CD8-positive, alpha-beta memory T cell (primary cell): ENCODE results near the gene SLC10A3. TPM values are rescaled to one million over a fixed set of nuclear protein-coding genes. Genes with fewer than 3 reads are reported as not detected.

Experiments
- CTCF ChIA-PET: fragments of 350-600 bp; sonication (Branson Sonifier 250); formaldehyde crosslinking; loops from one replicate; lab custom pipeline; 2021; ENCODE audit warnings: antibody characterized with exemption; lab: Charles Lee
- POLR2A ChIA-PET: fragments of 350-600 bp; sonication (Branson Sonifier 250); formaldehyde crosslinking; loops from one replicate; lab custom pipeline; 2021; ENCODE audit warnings: antibody characterized with exemption; lab: Charles Lee
- DNase-seq, 5 donors: peaks; one replicate each; pipeline versions ENCODE4 v3.0.0 to v3.0.0-alpha.2; 2020 to 2022; ENCODE audit warnings: mixed read lengths in 1 of 5
- H3K27ac ChIP-seq: one replicate; pipeline ENCODE4 v1.7.0; 2013; ENCODE audit warnings: low read depth, mild to moderate bottlenecking, low read length, moderate library complexity
- H3K27me3 ChIP-seq: 2 replicates; pipeline ENCODE4 v1.7.0; 2013; ENCODE audit warnings: low read length, mild to moderate bottlenecking; ENCODE audit not compliant: insufficient read depth, poor library complexity, severe bottlenecking
- H3K36me3 ChIP-seq: 2 replicates; pipeline ENCODE4 v1.7.0; 2013; ENCODE audit warnings: mild to moderate bottlenecking, low read length, moderate library complexity; ENCODE audit not compliant: insufficient read depth
- H3K4me1 ChIP-seq: 2 replicates; pipeline ENCODE4 v1.7.0; 2013; ENCODE audit warnings: mild to moderate bottlenecking, low read length, moderate library complexity; ENCODE audit not compliant: insufficient read depth
- H3K4me3 ChIP-seq: 2 replicates; pipeline ENCODE4 v1.7.0; 2013; ENCODE audit warnings: mild to moderate bottlenecking, low read length
- H3K9me3 ChIP-seq: 2 replicates; pipeline ENCODE4 v1.7.0; 2013; ENCODE audit warnings: mild to moderate bottlenecking, low read length
- H3K27ac Mint-ChIP-seq, 8 donors: one replicate each; pipeline ENCODE4 v1.8.0; 2020 to 2021; ENCODE audit warnings: mixed read lengths in 8 of 8, mild to moderate bottlenecking in 6 of 8, inconsistent platforms in 3 of 8, moderate library complexity in 3 of 8
- H3K27me3 Mint-ChIP-seq, 2 donors: one replicate each; pipeline ENCODE4 v1.8.0; 2020 to 2021; ENCODE audit warnings: mixed read lengths in 2 of 2, mild to moderate bottlenecking in 1 of 2, moderate library complexity in 1 of 2
- H3K36me3 Mint-ChIP-seq, 3 donors: one replicate each; pipeline ENCODE4 v1.8.0; 2020 to 2021; ENCODE audit warnings: mixed read lengths in 3 of 3, inconsistent platforms in 1 of 3, mild to moderate bottlenecking in 1 of 3
- H3K4me1 Mint-ChIP-seq, 3 donors: one replicate each; pipeline ENCODE4 v1.8.0; 2020 to 2021; ENCODE audit warnings: mixed read lengths in 3 of 3, inconsistent platforms in 1 of 3, mild to moderate bottlenecking in 1 of 3
- H3K4me3 Mint-ChIP-seq, 7 donors: one replicate each; pipeline ENCODE4 v1.8.0; 2020 to 2021; ENCODE audit warnings: mixed read lengths in 7 of 7, mild to moderate bottlenecking in 6 of 7, moderate library complexity in 4 of 7, inconsistent platforms in 2 of 7
- H3K9me3 Mint-ChIP-seq, 5 donors: one replicate each; pipeline ENCODE4 v1.8.0; 2020 to 2022; ENCODE audit warnings: mixed read lengths in 5 of 5, mild to moderate bottlenecking in 3 of 5, moderate library complexity in 2 of 5, inconsistent platforms in 1 of 5
- polyA plus RNA-seq: library from polyadenylated mRNA; unstranded; fragments of 300-500 nt; fragmentation: Illumina TruSeq; gene quantifications from one replicate; pipeline ENCODE4 v1.2.3, GENCODE V29; 2021
- total RNA-seq, 2 experiments: library from RNA; stranded (reverse); gene quantifications; one replicate each; pipeline ENCODE4 v1.2.3, GENCODE V29; 2021

The SLC10A3 gene
- total and polyA plus RNA-seq, 3 experiments from 2014 or later = 40.8 to 81.0 (median 45.7) TPM

DNA sequence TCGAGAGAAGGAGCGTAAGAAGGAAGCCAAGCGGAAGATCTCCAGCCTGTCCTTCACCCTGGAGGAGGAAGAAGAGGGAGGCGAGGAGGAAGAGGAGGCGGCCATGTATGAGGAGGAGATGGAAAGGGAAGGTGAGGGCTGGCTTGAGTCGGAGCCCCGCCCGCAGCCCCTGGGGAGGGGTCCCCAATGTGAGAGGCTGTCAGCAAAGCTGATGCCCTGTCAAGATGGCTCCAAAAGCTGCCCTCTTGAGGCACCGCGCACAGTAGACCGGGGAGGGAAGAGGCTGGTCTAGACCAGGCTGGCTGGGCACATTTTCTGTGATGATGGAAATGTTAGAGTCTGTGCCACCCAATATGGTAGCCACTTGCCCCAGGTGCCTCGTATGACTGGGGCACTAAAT lies 44.0 kb downstream of the SLC10A3 start:
- peaks cover 0 to 2% of the 10 kb centered on the region in 2 donors for H3K27me3 Mint-ChIP-seq
- H3K9me3 ChIP-seq = no peaks in the 10 kb centered on the region
- no peak overlapping the region for H3K4me3 ChIP-seq
- H3K36me3 ChIP-seq = no peaks in the 10 kb centered on the region
- CTCF ChIA-PET = interaction anchor here (1.1 kb wide), 1 partner anchor 48 kb away, joined by 3 read pairs; the partner anchor contains the start of gene RPL10
- H3K36me3 Mint-ChIP-seq = peaks cover 0 to 41% (median 0%) of the 10 kb centered on the region in 3 donors
- POLR2A ChIA-PET = no interaction called here
- H3K27me3 ChIP-seq = no peaks in the 10 kb centered on the region
- no peak overlapping the region for H3K27ac ChIP-seq
- peak overlapping the region in 4 of 8 donors; percentile 34 to 80 (median 58) for H3K27ac Mint-ChIP-seq
- no peak for DNase-seq
- no peaks in the 10 kb centered on the region for H3K9me3 Mint-ChIP-seq
- H3K4me1 ChIP-seq = peaks cover 20% of the 10 kb centered on the region
- peak overlapping the region in 1 of 7 donors; percentile 65 for H3K4me3 Mint-ChIP-seq
- peaks cover 6 to 27% (median 11%) of the 10 kb centered on the region in 3 donors for H3K4me1 Mint-ChIP-seq

DNA sequence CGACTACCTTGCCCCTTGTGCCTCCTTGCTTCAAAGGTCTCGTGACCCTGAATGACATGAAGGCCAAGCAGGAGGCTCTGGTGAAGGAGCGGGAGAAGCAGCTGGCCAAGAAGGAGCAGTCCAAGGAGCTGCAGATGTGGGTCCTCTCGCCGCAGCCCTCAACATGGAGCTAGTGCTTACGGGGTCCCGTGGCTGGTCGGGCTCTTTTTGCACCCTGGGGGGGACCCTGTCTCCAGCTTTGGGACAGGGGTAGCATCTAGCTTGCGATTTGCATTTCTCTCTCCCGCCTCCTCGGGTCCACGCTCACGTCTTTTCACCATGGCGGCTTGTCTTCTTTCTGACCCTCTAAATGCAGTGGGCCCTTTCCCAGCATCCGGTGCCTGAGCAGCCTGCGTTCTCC lies 44.7 kb downstream of the SLC10A3 start:
- peaks cover 8 to 31% (median 11%) of the 10 kb centered on the region in 3 donors for H3K4me1 Mint-ChIP-seq
- Histone ChIP-seq H3K4me3 (no peak overlapping the region), H3K4me1 (peaks cover 21% of the 10 kb centered on the region), H3K27me3 (no peaks in the 10 kb centered on the region), H3K27ac (no peak overlapping the region), H3K9me3 (no peaks in the 10 kb centered on the region), H3K36me3 (no peaks in the 10 kb centered on the region)
- H3K4me3 Mint-ChIP-seq = peak overlapping the region in 2 of 7 donors; percentile 17 to 65
- no peak for DNase-seq
- ChIA-PET CTCF (interaction anchor here (1.1 to 1.5 kb wide), 2 partner anchors 18 to 48 kb away, joined by 3 to 4 read pairs; partner anchors contain the start of gene RPL10), POLR2A (no interaction called here)
- H3K27me3 Mint-ChIP-seq = peaks cover 0 to 2% of the 10 kb centered on the region in 2 donors
- H3K27ac Mint-ChIP-seq = peak overlapping the region in 2 of 8 donors; percentile 70 to 80
- no peaks in the 10 kb centered on the region for H3K9me3 Mint-ChIP-seq
- H3K36me3 Mint-ChIP-seq = peaks cover 0 to 43% (median 0%) of the 10 kb centered on the region in 3 donors

DNA sequence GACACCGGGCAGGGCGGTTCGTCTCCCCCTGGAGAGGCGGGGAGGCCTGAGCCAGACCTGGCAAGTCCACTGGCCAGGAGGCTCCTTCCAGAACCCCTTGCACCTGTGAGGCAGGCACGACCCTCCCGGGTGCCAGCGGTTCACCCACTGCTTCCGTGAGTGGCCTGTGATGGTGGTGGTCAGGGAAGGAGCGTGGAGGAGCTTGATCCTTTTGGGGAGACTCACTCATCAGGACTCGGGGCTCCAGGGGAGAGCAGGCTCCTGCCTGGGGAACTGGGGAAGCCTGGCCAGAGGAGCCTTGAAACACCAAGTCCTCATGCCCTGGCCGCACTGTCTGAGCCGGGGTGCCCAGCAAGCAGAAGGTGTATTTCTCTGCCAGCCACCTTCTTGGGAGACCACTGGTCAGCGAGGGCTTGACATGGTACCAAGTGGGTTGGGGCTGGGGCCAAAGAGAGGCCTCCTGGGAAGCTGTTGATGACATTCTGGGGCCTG lies 45.6 kb downstream of the SLC10A3 start:
- peak overlapping the region; percentile 37 for H3K4me3 ChIP-seq
- H3K4me3 Mint-ChIP-seq = peak overlapping the region in 5 of 7 donors; percentile 12 to 69 (median 47)

DNA sequence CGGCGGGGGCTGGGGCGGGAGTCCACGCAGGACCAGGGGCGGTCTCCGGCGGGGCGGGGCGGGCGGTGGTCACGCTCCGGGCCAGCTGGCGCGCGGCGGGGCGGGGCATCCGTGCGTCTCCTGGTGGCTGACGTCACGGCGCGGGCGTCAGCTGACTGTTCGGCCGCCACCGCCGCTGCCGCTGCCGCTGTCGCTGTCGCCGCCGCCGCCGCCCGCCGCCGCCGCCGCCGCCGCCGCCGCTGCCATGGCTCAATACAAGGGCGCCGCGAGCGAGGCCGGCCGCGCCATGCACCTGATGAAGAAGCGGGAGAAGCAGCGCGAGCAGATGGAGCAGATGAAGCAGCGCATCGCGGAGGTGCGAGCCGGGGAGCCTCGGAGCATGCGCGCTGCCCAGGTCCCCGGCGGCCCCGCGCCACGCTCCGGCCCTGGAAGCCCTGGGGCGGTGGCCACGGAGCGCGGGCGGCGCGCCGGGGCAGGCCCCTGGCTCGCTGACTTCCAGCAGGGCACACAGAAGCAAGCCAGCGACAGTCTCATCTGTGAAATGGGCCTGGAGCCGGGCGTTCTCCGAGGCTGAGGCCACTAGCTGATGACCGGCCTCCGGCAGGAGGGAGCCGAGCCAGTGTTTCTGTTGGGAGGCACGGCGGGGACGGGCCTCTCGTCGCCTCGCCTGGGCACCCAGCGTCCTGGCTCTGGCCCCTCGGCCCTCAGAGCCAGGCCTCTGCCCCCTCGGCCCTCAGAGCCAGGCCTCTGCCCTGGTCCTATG lies 46.3 kb downstream of the SLC10A3 start, which contains the start of gene FAM50A:
Gene FAM50A (plus strand): TSS at position 150 of the 763 bp plus-strand sequence. CDS start 95 bp downstream, at position 245.
- H3K27me3 ChIP-seq = no peaks in the 10 kb centered on the region
- H3K27ac ChIP-seq = peak within 1 kb of the TSS; percentile 67
- ChIA-PET POLR2A (interaction anchor here (1.1 to 1.2 kb wide), 2 partner anchors 13 to 15 kb away, joined by 4 read pairs; no protein-coding TSS in a partner anchor), CTCF (no interaction called here)
- H3K9me3 ChIP-seq = no peaks in the 10 kb centered on the region
- H3K4me3 Mint-ChIP-seq = peak within 1 kb of the TSS; percentile 70 to 86 (median 76)
- peak within 1 kb of the TSS; percentile 66 to 94 (median 86) for H3K27ac Mint-ChIP-seq
- peak; percentile 64 to 81 (median 69) for DNase-seq
- peaks cover 0 to 2% of the 10 kb centered on the region in 2 donors for H3K27me3 Mint-ChIP-seq
- peaks cover 21% of the 10 kb centered on the region for H3K4me1 ChIP-seq
- H3K9me3 Mint-ChIP-seq = no peaks in the 10 kb centered on the region
- H3K4me3 ChIP-seq = peak within 1 kb of the TSS; percentile 37
- H3K36me3 Mint-ChIP-seq = peaks cover 0 to 43% (median 0%) of the 10 kb centered on the region in 3 donors
- no peaks in the 10 kb centered on the region for H3K36me3 ChIP-seq
- H3K4me1 Mint-ChIP-seq = peaks cover 8 to 37% (median 14%) of the 10 kb centered on the region in 3 donors

More for the DNA sequence above, 45.6 kb downstream of the SLC10A3 start:
- Mint-ChIP-seq H3K27ac (peak overlapping the region in 4 of 8 donors; percentile 21 to 66 (median 38)), H3K27me3 (peaks cover 0 to 2% of the 10 kb centered on the region in 2 donors), H3K9me3 (no peaks in the 10 kb centered on the region), H3K4me1 (peaks cover 8 to 37% (median 14%) of the 10 kb centered on the region in 3 donors), H3K36me3 (peaks cover 0 to 45% (median 0%) of the 10 kb centered on the region in 3 donors)
- Histone ChIP-seq H3K27me3 (no peaks in the 10 kb centered on the region), H3K9me3 (no peaks in the 10 kb centered on the region), H3K4me1 (peaks cover 21% of the 10 kb centered on the region), H3K27ac (peak overlapping the region; percentile 67), H3K36me3 (no peaks in the 10 kb centered on the region)
- ChIA-PET CTCF (interaction anchor here (1.5 kb wide), 1 partner anchor 17 kb away, joined by 4 read pairs; no protein-coding TSS in a partner anchor), POLR2A (no interaction called here)
- DNase-seq = no peak

DNA sequence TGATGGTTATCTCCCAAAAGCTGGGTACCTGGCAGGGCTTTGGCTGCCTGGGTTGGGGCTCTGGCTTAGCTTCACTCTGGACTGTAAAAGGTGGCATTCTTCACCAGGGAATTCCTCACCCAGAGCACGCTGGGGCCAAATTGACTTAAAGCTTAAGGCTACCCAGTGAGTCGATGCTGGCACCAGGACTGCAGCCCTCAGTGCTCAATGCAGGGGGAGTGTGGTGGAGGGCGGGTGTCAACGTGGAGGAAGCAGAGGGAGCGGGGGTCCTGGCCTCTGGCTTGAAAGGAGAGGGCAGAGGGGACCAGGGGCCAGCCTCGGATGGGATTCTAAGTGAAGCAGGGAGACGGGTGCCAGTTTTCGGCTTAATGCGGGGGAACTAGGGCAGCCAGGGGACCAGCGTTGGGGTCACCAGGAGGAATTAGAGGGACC lies 46.9 kb downstream of the SLC10A3 start:
- POLR2A ChIA-PET = interaction anchor here (0.6 to 1.2 kb wide), 3 partner anchors 14 to 31 kb away, joined by 4 read pairs; no protein-coding TSS in a partner anchor

DNA sequence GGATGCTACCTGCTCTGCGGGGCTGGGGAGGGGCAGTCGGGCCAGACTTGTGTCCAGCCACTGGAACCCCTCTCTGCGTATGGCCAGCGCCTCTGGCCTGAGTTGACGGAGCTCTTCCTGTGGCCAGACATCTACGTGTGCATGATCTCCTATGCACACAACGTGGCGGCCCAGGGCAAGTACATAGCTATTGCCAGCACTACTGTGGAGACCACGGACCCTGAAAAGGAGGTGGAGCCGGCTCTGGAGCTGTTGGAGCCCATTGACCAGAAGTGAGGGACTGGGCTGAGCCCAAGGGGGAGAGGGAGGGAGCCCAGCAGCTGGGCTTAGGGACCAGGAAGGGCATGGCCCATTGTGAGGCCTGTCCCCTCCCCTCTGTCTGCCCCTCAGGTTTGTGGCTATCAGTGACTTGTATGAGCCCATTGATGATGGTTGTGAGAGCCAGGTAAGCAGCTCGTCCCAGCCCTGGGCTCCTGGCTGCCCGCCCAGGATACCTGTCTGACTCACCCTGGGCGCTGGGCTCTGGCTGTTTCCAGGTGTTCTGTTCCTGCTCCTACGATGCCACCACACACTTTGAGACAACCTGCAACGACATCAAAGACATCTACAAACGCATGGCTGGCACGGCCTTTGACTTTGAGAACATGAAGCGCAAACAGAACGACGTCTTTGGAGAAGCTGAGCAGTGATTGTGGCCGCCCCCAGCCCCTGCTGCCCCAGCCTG lies 48.3 kb downstream of the SLC10A3 start:
- peaks cover 32% of the 10 kb centered on the region for H3K4me1 ChIP-seq
- CTCF ChIA-PET = interaction anchor here (0.8 to 1.5 kb wide), 2 partner anchors 13 to 44 kb away, joined by 3 to 6 read pairs; partner anchors contain the start of gene RPL10

More for the DNA sequence above, 46.9 kb downstream of the SLC10A3 start:
- no peaks in the 10 kb centered on the region for H3K9me3 ChIP-seq
- H3K4me1 Mint-ChIP-seq = peaks cover 8 to 41% (median 15%) of the 10 kb centered on the region in 3 donors
- no peaks in the 10 kb centered on the region for H3K27me3 ChIP-seq
- H3K36me3 ChIP-seq = no peaks in the 10 kb centered on the region
- peak overlapping the region; percentile 66 to 94 (median 86) for H3K27ac Mint-ChIP-seq
- CTCF ChIA-PET = no interaction called here
- DNase-seq = no peak
- peak overlapping the region; percentile 24 for H3K27ac ChIP-seq
- H3K9me3 Mint-ChIP-seq = no peaks in the 10 kb centered on the region
- peak overlapping the region; percentile 64 to 85 (median 73) for H3K4me3 Mint-ChIP-seq
- H3K36me3 Mint-ChIP-seq = peaks cover 0 to 45% (median 0%) of the 10 kb centered on the region in 3 donors
- peaks cover 25% of the 10 kb centered on the region for H3K4me1 ChIP-seq
- peaks cover 0 to 2% of the 10 kb centered on the region in 2 donors for H3K27me3 Mint-ChIP-seq
- H3K4me3 ChIP-seq = no peak overlapping the region

DNA sequence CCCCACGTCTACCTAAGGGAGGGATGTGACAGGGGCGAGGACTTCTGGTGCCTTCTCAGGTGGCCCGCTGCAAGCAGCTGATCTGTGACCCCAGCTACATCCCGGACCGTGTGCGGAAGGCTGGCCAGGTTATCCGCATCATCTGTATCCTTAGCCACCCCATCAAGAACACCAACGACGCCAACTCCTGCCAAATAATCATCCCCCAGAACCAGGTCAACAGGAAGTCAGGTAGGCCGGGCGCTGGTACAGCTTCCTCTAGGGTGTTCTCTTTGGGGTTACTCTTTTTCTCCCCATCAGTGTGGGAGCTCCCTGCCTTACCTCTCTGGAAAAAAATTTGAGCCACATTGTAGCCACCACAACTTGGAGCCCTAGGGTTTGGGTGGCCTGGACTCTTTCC lies 48.9 kb downstream of the SLC10A3 start:
- CTCF ChIA-PET = interaction anchor here (0.8 to 1.5 kb wide), 2 partner anchors 12 to 43 kb away, joined by 3 to 6 read pairs; partner anchors contain the start of gene RPL10
- no peaks in the 10 kb centered on the region for H3K36me3 ChIP-seq
- Mint-ChIP-seq H3K4me1 (peaks cover 14 to 46% (median 17%) of the 10 kb centered on the region in 3 donors), H3K9me3 (no peaks in the 10 kb centered on the region), H3K4me3 (peak overlapping the region; percentile 14 to 77 (median 57)), H3K27ac (peak overlapping the region in 6 of 8 donors; percentile 52 to 91 (median 85)), H3K27me3 (peaks cover 0 to 9% of the 10 kb centered on the region in 2 donors), H3K36me3 (peaks cover 0 to 36% (median 0%) of the 10 kb centered on the region in 3 donors)
- POLR2A ChIA-PET = interaction anchor here (0.6 to 0.7 kb wide), 3 partner anchors 16 to 69 kb away, joined by 3 to 6 read pairs (median 3); partner anchors contain the start of genes PLXNA3 and SLC10A3
- DNase-seq = peak in 2 of 5 donors; percentile 23 to 37
- no peaks in the 10 kb centered on the region for H3K27me3 ChIP-seq
- peaks cover 32% of the 10 kb centered on the region for H3K4me1 ChIP-seq
- H3K27ac ChIP-seq = no peak overlapping the region
- H3K9me3 ChIP-seq = no peaks in the 10 kb centered on the region
- no peak overlapping the region for H3K4me3 ChIP-seq

More for the DNA sequence above, 48.3 kb downstream of the SLC10A3 start:
- H3K27ac ChIP-seq = no peak overlapping the region
- POLR2A ChIA-PET = interaction anchor here (0.7 kb wide), 1 partner anchor 48 kb away, joined by 3 read pairs; the partner anchor contains the start of gene SLC10A3
- Mint-ChIP-seq H3K4me1 (peaks cover 14 to 49% (median 20%) of the 10 kb centered on the region in 3 donors), H3K36me3 (peaks cover 0 to 42% (median 0%) of the 10 kb centered on the region in 3 donors), H3K4me3 (peak overlapping the region in 6 of 7 donors; percentile 26 to 73 (median 56)), H3K27me3 (peaks cover 0 to 9% of the 10 kb centered on the region in 2 donors), H3K9me3 (no peaks in the 10 kb centered on the region), H3K27ac (peak overlapping the region in 6 of 8 donors; percentile 52 to 91 (median 85))
- H3K36me3 ChIP-seq = no peaks in the 10 kb centered on the region
- DNase-seq = no peak
- H3K9me3 ChIP-seq = no peaks in the 10 kb centered on the region
- H3K27me3 ChIP-seq = no peaks in the 10 kb centered on the region
- H3K4me3 ChIP-seq = no peak overlapping the region
